Upper lobe of left lung (tissue), 4 donors: ENCODE measurements around the gene SLC25A47.

Experiments
- EP300 ChIP-seq, 4 donors: sonication (generic); formaldehyde crosslinking; IDR thresholded peaks; one replicate each; pipeline ENCODE4 v1.5.1; 2017; ENCODE audit warnings: antibody characterized with exemption in 4 of 4, control low read depth in 2 of 4
- POLR2AphosphoS5 ChIP-seq, 2 donors: sonication (generic); formaldehyde crosslinking; IDR thresholded peaks; one replicate each; pipeline ENCODE4 v1.5.1; 2017; ENCODE audit warnings: antibody characterized with exemption in 2 of 2
- TF ChIP-seq, protein P1 (sequence below), 6 experiments: fragments of 450-650 bp in 4 of 6; fragments of 200-600 bp in 2 of 6; sonication (generic) in 2 of 6; IDR thresholded peaks; one replicate each; pipeline ENCODE4 v1.5.1; 2016 to 2019; ENCODE audit warnings: antibody characterized with exemption in 6 of 6

- TF ChIP-seq, protein P1, sequence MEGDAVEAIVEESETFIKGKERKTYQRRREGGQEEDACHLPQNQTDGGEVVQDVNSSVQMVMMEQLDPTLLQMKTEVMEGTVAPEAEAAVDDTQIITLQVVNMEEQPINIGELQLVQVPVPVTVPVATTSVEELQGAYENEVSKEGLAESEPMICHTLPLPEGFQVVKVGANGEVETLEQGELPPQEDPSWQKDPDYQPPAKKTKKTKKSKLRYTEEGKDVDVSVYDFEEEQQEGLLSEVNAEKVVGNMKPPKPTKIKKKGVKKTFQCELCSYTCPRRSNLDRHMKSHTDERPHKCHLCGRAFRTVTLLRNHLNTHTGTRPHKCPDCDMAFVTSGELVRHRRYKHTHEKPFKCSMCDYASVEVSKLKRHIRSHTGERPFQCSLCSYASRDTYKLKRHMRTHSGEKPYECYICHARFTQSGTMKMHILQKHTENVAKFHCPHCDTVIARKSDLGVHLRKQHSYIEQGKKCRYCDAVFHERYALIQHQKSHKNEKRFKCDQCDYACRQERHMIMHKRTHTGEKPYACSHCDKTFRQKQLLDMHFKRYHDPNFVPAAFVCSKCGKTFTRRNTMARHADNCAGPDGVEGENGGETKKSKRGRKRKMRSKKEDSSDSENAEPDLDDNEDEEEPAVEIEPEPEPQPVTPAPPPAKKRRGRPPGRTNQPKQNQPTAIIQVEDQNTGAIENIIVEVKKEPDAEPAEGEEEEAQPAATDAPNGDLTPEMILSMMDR (IDR thresholded peaks at IDR 0.05), result no peak
- TF ChIP-seq EP300 (IDR thresholded peaks at IDR 0.05) (no peak), POLR2AphosphoS5 (IDR thresholded peaks at IDR 0.05) (no peak)
Measured at GRCh38 chr14:100317389-100317788, 5.8 kb upstream of the SLC25A47 start.
